Breast epithelium (tissue), 4 donors: ENCODE data around the gene TMEM9. TPM values are rescaled to one million over a fixed set of nuclear protein-coding genes. Genes with fewer than 3 reads are reported as not detected.

Source experiments
- DNase-seq, 2 donors: peaks; one replicate each; pipeline ENCODE4 v3.0.0-alpha.2; 2019; ENCODE audit warnings: low spot score in 2 of 2
- H3K27ac ChIP-seq, 2 donors: fragments of 200-600 bp; sonication (generic) in 1 of 2; one replicate each; pipeline ENCODE4 v1.5.1; 2016 to 2019; ENCODE audit warnings: mild to moderate bottlenecking in 1 of 2
- H3K27me3 ChIP-seq, 2 donors: fragments of 200-600 bp; sonication (generic) in 1 of 2; one replicate each; pipeline versions ENCODE4 v1.5.1 to v1.6.0; 2017 to 2019; ENCODE audit warnings: control low read depth in 1 of 2, mild to moderate bottlenecking in 1 of 2
- H3K36me3 ChIP-seq: fragments of 200-600 bp; one replicate; pipeline ENCODE4 v1.5.1; 2019
- H3K4me1 ChIP-seq, 2 donors: fragments of 200-600 bp; sonication (generic); one replicate each; pipeline ENCODE4 v1.5.1; 2016 to 2019; ENCODE audit warnings: control low read depth in 1 of 2
- H3K4me3 ChIP-seq, 3 donors: fragments of 200-600 bp; sonication (generic); 1 replicate in 2 of 3; 2 replicates in 1 of 3; pipeline ENCODE4 v1.5.1; 2016 to 2019; ENCODE audit warnings: mild to moderate bottlenecking in 3 of 3, moderate library complexity in 2 of 3
- H3K9me3 ChIP-seq, 2 donors: fragments of 200-600 bp; sonication (generic) in 1 of 2; one replicate each; pipeline ENCODE4 v1.5.1; 2016 to 2019; ENCODE audit warnings: control low read depth in 1 of 2
- POLR2A ChIP-seq: fragments of 450-650 bp; IDR thresholded peaks from one replicate; pipeline ENCODE4 v1.6.1; 2016; ENCODE audit warnings: antibody characterized with exemption, mild to moderate bottlenecking, moderate library complexity
- POLR2AphosphoS5 ChIP-seq, 3 donors: sonication (generic); formaldehyde crosslinking; IDR thresholded peaks; one replicate each; pipeline ENCODE4 v1.6.1; 2017; ENCODE audit warnings: antibody characterized with exemption in 3 of 3
- intact Hi-C: fragments of 100-400 bp; cut with DNase I; formaldehyde crosslinking; loops from one replicate; pipeline ENCODE4 v1.15.1; 2023; ENCODE audit warnings: low total_unique reads
- total RNA-seq, 3 donors: library from RNA; depleted of rRNA; stranded (reverse); fragments of >200 nt; gene quantifications; one replicate each; pipeline ENCODE4 v1.1.0, GENCODE V29; 2016
- TF ChIP-seq, protein P1 (sequence below), 3 donors: fragments of 450-650 bp; IDR thresholded peaks; one replicate each; pipeline ENCODE4 v1.5.1; 2016 to 2017; ENCODE audit warnings: antibody characterized with exemption in 3 of 3, mild to moderate bottlenecking in 3 of 3, moderate library complexity in 3 of 3

TMEM9 gene
- total RNA-seq, 3 donors from 2014 or later = 48.3 to 104 (median 99.8) TPM

DNA sequence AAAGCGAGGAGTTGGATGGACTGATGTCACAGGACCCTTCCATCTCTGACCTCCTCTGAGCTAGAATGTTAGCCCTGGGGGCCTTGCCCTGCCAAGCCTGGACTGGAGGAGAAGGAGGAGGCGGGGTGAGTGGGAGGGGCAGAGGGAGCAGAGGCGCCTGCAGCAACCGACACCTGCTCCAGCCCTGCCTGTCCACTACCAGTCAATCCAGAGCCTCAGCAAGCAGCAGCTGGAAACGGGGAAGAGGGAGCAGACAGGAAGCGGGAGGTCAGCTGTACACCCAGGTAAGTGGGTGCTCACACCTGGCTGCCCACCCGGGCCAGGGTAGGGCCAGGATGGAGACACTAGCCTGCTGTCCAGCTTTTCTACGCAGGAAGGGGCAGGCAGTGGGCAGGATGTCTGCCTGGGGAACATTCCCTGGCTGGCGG lies 36.4 kb upstream of the TMEM9 start, which contains the start of gene IGFN1:
TSS of gene IGFN1 (plus strand) at position 201 of the 428 bp plus-strand sequence. CDS start 2,470 bp downstream, outside the sequence.
- H3K27me3 ChIP-seq = no peaks in the 10 kb centered on the region
- H3K27ac ChIP-seq = peak within 1 kb of the TSS; percentile 18 to 29
- DNase-seq = no peak
- H3K4me1 ChIP-seq = no peaks in the 10 kb centered on the region
- no peaks in the 10 kb centered on the region for H3K9me3 ChIP-seq
- intact Hi-C loops = no loop called here
- TF ChIP-seq POLR2AphosphoS5 (IDR thresholded peaks at IDR 0.05) (no peak), POLR2A (no peak)
- TF ChIP-seq, protein P1, sequence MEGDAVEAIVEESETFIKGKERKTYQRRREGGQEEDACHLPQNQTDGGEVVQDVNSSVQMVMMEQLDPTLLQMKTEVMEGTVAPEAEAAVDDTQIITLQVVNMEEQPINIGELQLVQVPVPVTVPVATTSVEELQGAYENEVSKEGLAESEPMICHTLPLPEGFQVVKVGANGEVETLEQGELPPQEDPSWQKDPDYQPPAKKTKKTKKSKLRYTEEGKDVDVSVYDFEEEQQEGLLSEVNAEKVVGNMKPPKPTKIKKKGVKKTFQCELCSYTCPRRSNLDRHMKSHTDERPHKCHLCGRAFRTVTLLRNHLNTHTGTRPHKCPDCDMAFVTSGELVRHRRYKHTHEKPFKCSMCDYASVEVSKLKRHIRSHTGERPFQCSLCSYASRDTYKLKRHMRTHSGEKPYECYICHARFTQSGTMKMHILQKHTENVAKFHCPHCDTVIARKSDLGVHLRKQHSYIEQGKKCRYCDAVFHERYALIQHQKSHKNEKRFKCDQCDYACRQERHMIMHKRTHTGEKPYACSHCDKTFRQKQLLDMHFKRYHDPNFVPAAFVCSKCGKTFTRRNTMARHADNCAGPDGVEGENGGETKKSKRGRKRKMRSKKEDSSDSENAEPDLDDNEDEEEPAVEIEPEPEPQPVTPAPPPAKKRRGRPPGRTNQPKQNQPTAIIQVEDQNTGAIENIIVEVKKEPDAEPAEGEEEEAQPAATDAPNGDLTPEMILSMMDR (IDR thresholded peaks at IDR 0.05) = no peak
- H3K36me3 ChIP-seq = no peaks in the 10 kb centered on the region
- H3K4me3 ChIP-seq = no peak within 1 kb of the TSS

DNA sequence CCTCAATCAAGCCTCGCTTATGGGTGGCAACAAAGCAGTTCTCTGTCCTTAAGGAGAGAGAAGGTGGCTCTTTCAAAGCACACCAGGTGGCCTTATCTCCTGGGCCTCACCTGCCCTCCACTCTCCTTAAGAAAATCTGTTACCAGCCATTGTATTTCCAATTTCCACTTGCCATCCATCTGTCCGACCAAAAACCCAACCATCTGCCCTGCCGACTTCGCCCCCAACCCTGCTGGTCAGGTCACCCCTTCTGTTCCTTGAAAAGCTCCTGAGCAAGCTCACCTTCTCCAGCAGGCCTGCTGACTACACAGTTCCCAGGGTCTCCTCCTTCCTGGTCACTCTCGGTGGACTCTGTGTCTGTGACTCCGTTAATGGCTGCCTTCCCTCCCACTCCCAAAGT lies 35.7 kb upstream of the TMEM9 start:
- Histone ChIP-seq H3K27me3 (no peaks in the 10 kb centered on the region), H3K4me1 (no peaks in the 10 kb centered on the region), H3K27ac (no peak overlapping the region), H3K4me3 (no peak overlapping the region), H3K36me3 (no peaks in the 10 kb centered on the region), H3K9me3 (no peaks in the 10 kb centered on the region)
- DNase-seq = no peak
- intact Hi-C loops = no loop called here
- TF ChIP-seq POLR2AphosphoS5 (IDR thresholded peaks at IDR 0.05) = no peak
- TF ChIP-seq POLR2A = no peak
- TF ChIP-seq, protein P1 (IDR thresholded peaks at IDR 0.05) = no peak

DNA sequence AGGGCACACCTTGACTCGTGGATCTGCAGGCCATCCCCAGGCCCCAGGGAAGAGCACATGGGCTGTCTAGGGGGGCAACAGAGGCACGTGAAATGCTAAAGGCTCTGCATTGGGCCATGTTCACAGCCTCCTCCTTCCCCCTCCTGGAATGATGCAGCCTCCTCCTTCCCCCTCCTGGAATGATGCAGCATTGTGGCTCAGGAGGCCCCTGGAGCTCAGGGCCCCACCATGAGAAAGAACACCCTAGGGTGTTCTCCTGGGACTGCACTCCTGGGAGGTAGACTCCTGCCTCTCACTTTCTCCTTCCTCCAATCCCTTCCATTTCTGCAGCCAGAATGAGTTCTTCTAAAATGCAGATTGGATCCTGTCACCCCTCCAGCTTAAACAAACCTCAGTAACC lies 34.8 kb upstream of the TMEM9 start:
- H3K27ac ChIP-seq = no peak overlapping the region
- no peaks in the 10 kb centered on the region for H3K36me3 ChIP-seq
- no peaks in the 10 kb centered on the region for H3K4me1 ChIP-seq
- DNase-seq = no peak
- no peaks in the 10 kb centered on the region for H3K9me3 ChIP-seq
- intact Hi-C loops = no loop called here
- TF ChIP-seq, protein P1 (IDR thresholded peaks at IDR 0.05) = no peak
- TF ChIP-seq POLR2AphosphoS5 (IDR thresholded peaks at IDR 0.05) = no peak
- no peak for TF ChIP-seq POLR2A
- H3K27me3 ChIP-seq = no peaks in the 10 kb centered on the region
- H3K4me3 ChIP-seq = no peak overlapping the region

DNA sequence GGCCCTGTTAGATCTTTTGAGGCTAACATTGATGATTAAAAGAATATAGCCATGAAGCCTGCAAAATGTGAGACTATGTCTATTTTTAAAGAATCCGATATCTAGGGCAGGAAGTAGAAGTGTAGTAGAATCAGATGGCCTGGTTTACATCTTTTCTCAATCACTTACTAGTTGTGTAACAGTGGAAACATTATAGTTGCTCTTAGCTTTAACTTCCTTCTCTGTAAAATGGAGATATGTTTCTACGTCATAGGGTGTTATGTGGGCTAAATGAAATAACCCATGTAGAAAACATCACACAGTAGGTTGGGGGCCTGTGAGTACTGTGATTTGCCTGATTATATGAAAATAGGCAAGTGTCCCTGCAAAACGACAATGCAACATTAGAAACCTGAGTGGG lies 31.9 kb upstream of the TMEM9 start:
- Histone ChIP-seq H3K4me3 (no peak overlapping the region), H3K36me3 (no peaks in the 10 kb centered on the region), H3K27ac (no peak overlapping the region), H3K4me1 (no peaks in the 10 kb centered on the region), H3K9me3 (no peaks in the 10 kb centered on the region), H3K27me3 (no peaks in the 10 kb centered on the region)
- intact Hi-C loops = no loop called here
- no peak for DNase-seq
- TF ChIP-seq POLR2A = no peak
- TF ChIP-seq, protein P1 (IDR thresholded peaks at IDR 0.05) = no peak
- TF ChIP-seq POLR2AphosphoS5 (IDR thresholded peaks at IDR 0.05) = no peak

DNA sequence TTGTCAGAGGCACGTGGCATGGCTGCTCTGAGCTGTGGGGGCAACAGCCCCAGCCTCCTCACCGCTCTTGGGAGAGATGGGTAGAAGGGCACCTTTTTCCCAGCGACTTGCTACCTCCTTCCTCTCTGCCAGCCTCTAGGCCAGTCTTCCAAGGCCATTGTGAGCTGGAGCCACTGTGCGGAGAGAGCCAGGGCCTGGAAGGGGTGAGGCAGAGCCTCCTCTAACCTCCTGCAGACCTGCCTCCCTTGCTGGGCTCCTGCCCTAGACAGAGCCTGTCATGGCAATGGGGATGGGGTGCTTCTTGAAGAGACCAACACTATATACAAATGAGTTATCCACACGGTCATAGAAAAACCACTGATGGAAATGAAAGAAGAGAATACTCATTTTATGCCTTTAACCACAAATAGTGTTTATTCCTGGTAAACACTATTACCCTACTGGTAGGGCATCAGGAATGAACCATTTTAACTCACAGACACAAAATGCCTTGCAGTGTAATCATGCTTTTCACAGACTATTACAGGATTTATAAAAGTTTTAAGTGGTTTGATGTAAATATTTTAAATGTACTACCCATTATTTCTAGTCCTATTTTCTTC lies 31.4 kb upstream of the TMEM9 start:
- Histone ChIP-seq H3K36me3 (no peaks in the 10 kb centered on the region), H3K27ac (no peak overlapping the region), H3K27me3 (no peaks in the 10 kb centered on the region), H3K4me3 (no peak overlapping the region), H3K4me1 (no peaks in the 10 kb centered on the region), H3K9me3 (no peaks in the 10 kb centered on the region)
- TF ChIP-seq, protein P1 (IDR thresholded peaks at IDR 0.05) = no peak
- TF ChIP-seq POLR2AphosphoS5 (IDR thresholded peaks at IDR 0.05) (no peak), POLR2A (no peak)
- DNase-seq = no peak
- intact Hi-C loops = no loop called here
